KMS-11 (cell line): ENCODE results near the gene CENPF.

Experiments used
- H2AFZ ChIP-seq: fragments of 200-600 bp; sonication (generic); 2 replicates; pipeline ENCODE4 v1.6.1; 2016; ENCODE audit warnings: antibody characterized with exemption, mixed run types, low read depth
- H3K27ac ChIP-seq: fragments of 200-600 bp; sonication (generic); 2 replicates; pipeline ENCODE4 v1.6.1; 2016; ENCODE audit warnings: mild to moderate bottlenecking, mixed run types
- H3K27me3 ChIP-seq: fragments of 200-600 bp; sonication (generic); 2 replicates; pipeline ENCODE4 v1.6.1; 2017; ENCODE audit warnings: mild to moderate bottlenecking, low read depth, mixed run types, moderate library complexity; ENCODE audit not compliant: insufficient read depth
- H3K36me3 ChIP-seq: fragments of 200-600 bp; sonication (generic); 2 replicates; pipeline ENCODE4 v1.6.1; 2017; ENCODE audit warnings: mild to moderate bottlenecking, mixed run types; ENCODE audit not compliant: insufficient read depth
- H3K4me1 ChIP-seq: fragments of 200-600 bp; sonication (generic); 2 replicates; pipeline ENCODE4 v1.6.1; 2016; ENCODE audit warnings: mild to moderate bottlenecking, low read depth, mixed run types; ENCODE audit not compliant: poor library complexity, severe bottlenecking
- H3K4me2 ChIP-seq: fragments of 200-600 bp; sonication (generic); 2 replicates; pipeline ENCODE4 v1.7.0; 2016; ENCODE audit warnings: mild to moderate bottlenecking, mixed run types
- H3K4me3 ChIP-seq: fragments of 200-600 bp; sonication (generic); IDR thresholded peaks from 2 replicates; pipeline ENCODE4 v1.6.1; 2017; ENCODE audit warnings: low read depth, low read length, mixed read lengths; ENCODE audit not compliant: insufficient read depth
- H3K79me2 ChIP-seq: fragments of 200-600 bp; sonication (generic); 2 replicates; pipeline ENCODE4 v1.6.1; 2016; ENCODE audit warnings: low read depth, mixed run types; ENCODE audit not compliant: insufficient read depth
- H3K9ac ChIP-seq: fragments of 200-600 bp; sonication (generic); 2 replicates; pipeline ENCODE4 v1.6.1; 2016; ENCODE audit warnings: mild to moderate bottlenecking, mixed run types
- H4K20me1 ChIP-seq: fragments of 200-600 bp; sonication (generic); 2 replicates; pipeline ENCODE4 v1.6.1; 2016; ENCODE audit warnings: mild to moderate bottlenecking, mixed run types; ENCODE audit not compliant: insufficient read depth
- CTCF ChIP-seq: fragments of 200-600 bp; sonication (generic); conservative IDR thresholded peaks from 2 replicates; pipeline ENCODE4 v1.6.1; 2017; ENCODE audit warnings: low read depth, mild to moderate bottlenecking, antibody characterized with exemption, low read length, moderate library complexity, mixed read lengths

Gene CENPF

GRCh38 chr1:214685906-214686305, 82.9 kb downstream of the CENPF start:
- no peak overlapping the region for H3K4me3 ChIP-seq
- no peak overlapping the region for H2AFZ ChIP-seq
- H3K79me2 ChIP-seq: no peaks in the 10 kb centered on the region
- H3K36me3 ChIP-seq: no peaks in the 10 kb centered on the region
- no peaks in the 10 kb centered on the region for H3K4me1 ChIP-seq
- no peak overlapping the region for H3K9ac ChIP-seq
- H3K27ac ChIP-seq: no peak overlapping the region
- no peaks in the 10 kb centered on the region for H3K27me3 ChIP-seq
- TF ChIP-seq CTCF: no peak
- H3K4me2 ChIP-seq: no peak overlapping the region
- H4K20me1 ChIP-seq: no peaks in the 10 kb centered on the region

- Histone ChIP-seq H3K36me3 (no peaks in the 10 kb centered on the region), H3K4me2 (no peak overlapping the region), H4K20me1 (no peaks in the 10 kb centered on the region), H3K9ac (no peak overlapping the region), H3K4me3 (no peak overlapping the region), H3K4me1 (no peaks in the 10 kb centered on the region), H3K27ac (no peak overlapping the region), H3K79me2 (no peaks in the 10 kb centered on the region), H3K27me3 (no peaks in the 10 kb centered on the region), H2AFZ (no peak overlapping the region)
- TF ChIP-seq CTCF: no peak
Measured at GRCh38 chr1:214686497-214686896, 83.5 kb downstream of the CENPF start.

GRCh38 chr1:214688891-214689290, 85.9 kb downstream of the CENPF start:
- no peak overlapping the region for H3K9ac ChIP-seq
- no peak overlapping the region for H2AFZ ChIP-seq
- H3K79me2 ChIP-seq: no peaks in the 10 kb centered on the region
- no peaks in the 10 kb centered on the region for H3K27me3 ChIP-seq
- no peak overlapping the region for H3K27ac ChIP-seq
- TF ChIP-seq CTCF: no peak
- no peaks in the 10 kb centered on the region for H3K36me3 ChIP-seq
- no peaks in the 10 kb centered on the region for H4K20me1 ChIP-seq
- no peak overlapping the region for H3K4me3 ChIP-seq
- H3K4me1 ChIP-seq: no peaks in the 10 kb centered on the region
- H3K4me2 ChIP-seq: no peak overlapping the region

- Histone ChIP-seq H3K27me3 (no peaks in the 10 kb centered on the region), H3K9ac (no peak overlapping the region), H3K27ac (no peak overlapping the region), H3K36me3 (no peaks in the 10 kb centered on the region), H3K4me3 (no peak overlapping the region), H3K4me1 (no peaks in the 10 kb centered on the region), H3K4me2 (no peak overlapping the region), H4K20me1 (no peaks in the 10 kb centered on the region), H2AFZ (no peak overlapping the region), H3K79me2 (no peaks in the 10 kb centered on the region)
- TF ChIP-seq CTCF: no peak
Measured at GRCh38 chr1:214694769-214695168, 91.8 kb downstream of the CENPF start.

GRCh38 chr1:214698559-214698958, 95.6 kb downstream of the CENPF start:
- no peaks in the 10 kb centered on the region for H3K79me2 ChIP-seq
- H3K4me1 ChIP-seq: no peaks in the 10 kb centered on the region
- H2AFZ ChIP-seq: no peak overlapping the region
- H3K27ac ChIP-seq: no peak overlapping the region
- TF ChIP-seq CTCF: no peak
- no peak overlapping the region for H3K4me3 ChIP-seq
- H3K27me3 ChIP-seq: no peaks in the 10 kb centered on the region
- no peaks in the 10 kb centered on the region for H4K20me1 ChIP-seq
- no peak overlapping the region for H3K4me2 ChIP-seq
- no peaks in the 10 kb centered on the region for H3K36me3 ChIP-seq
- no peak overlapping the region for H3K9ac ChIP-seq
